ENCODE results near the gene PRICKLE4.

DNA sequence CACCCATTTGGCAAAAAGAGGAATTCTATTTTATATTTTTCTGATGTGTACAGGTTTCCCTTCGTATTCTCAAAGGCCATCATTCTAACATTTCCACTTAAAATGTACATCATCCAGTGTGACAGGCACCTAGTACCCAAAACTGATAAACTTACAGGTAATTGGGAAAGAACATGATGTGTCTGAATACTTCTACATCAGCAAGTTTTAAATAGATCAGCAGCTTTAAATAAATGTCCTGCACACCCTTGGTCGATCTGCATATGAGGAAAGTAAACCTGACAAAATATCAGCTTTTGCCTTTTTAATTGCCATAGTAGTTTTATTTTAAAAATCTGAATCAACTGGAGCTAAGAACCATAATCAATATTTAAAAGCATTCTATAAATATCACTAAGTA is 33.4 kb downstream of the PRICKLE4 start:
- TF ChIP-seq EZH2 (optimal IDR thresholded peaks at IDR 0.05; ENCODE audit: low read depth, low read length): no peak
- TF ChIP-seq, protein P1, sequence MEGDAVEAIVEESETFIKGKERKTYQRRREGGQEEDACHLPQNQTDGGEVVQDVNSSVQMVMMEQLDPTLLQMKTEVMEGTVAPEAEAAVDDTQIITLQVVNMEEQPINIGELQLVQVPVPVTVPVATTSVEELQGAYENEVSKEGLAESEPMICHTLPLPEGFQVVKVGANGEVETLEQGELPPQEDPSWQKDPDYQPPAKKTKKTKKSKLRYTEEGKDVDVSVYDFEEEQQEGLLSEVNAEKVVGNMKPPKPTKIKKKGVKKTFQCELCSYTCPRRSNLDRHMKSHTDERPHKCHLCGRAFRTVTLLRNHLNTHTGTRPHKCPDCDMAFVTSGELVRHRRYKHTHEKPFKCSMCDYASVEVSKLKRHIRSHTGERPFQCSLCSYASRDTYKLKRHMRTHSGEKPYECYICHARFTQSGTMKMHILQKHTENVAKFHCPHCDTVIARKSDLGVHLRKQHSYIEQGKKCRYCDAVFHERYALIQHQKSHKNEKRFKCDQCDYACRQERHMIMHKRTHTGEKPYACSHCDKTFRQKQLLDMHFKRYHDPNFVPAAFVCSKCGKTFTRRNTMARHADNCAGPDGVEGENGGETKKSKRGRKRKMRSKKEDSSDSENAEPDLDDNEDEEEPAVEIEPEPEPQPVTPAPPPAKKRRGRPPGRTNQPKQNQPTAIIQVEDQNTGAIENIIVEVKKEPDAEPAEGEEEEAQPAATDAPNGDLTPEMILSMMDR (IDR thresholded peaks at IDR 0.05; ENCODE audit: low read length): no peak
